Left lobe of liver (tissue), 2 donors: ENCODE data around the gene IFNLR1. TPM values are rescaled to one million over a fixed set of nuclear protein-coding genes. Genes with fewer than 3 reads are reported as not detected.

ENCODE experiments used
- ATAC-seq: fragments of 200-7000 bp; cut with Tn5 transposase; one replicate; pipeline ENCODE4 v1.9.1; 2020; ENCODE audit warnings: mild to moderate bottlenecking, moderate library complexity
- DNase-seq: peaks from one replicate; pipeline ENCODE4 v3.0.0-alpha.2; 2020; ENCODE audit warnings: low spot score
- total RNA-seq: library from RNA; stranded (reverse); gene quantifications from one replicate; pipeline ENCODE4 v1.2.1, GENCODE V29; 2021
- donor health status: DM: no; HTN: no; CAD: no; lungs with moderate emphysema.
- donor health status: DM: no; HTN: yes; CAD: no.

IFNLR1 gene
- total RNA-seq, 1 donor from 2014 or later, result 4.5 TPM

DNA sequence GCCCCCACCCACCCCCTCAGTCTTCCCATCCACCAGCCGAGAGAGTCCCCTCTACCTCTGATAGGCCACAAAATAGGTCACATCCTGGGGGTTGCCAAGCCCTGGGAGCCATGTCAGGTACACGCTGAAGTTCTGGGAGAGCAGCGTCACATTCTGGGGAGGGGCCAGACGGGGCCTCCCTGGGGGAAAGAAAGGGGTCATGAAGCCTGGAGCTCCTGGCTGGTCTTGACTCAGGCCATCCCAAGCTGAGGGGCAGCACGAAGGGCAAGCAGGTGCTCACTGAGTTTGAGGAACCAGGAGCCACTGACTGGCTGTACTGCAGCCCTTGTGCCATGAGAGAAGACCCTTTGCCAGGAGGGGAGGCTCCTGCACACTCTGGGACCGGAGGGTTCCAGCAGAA is 6.4 kb downstream of the IFNLR1 start:
- ATAC-seq, result no peak
- DNase-seq, result no peak

GRCh38 chr1:24179251-24179840 is 7.7 kb downstream of the IFNLR1 start:
- DNase-seq (no peak), ATAC-seq (peak; percentile 8)

DNA sequence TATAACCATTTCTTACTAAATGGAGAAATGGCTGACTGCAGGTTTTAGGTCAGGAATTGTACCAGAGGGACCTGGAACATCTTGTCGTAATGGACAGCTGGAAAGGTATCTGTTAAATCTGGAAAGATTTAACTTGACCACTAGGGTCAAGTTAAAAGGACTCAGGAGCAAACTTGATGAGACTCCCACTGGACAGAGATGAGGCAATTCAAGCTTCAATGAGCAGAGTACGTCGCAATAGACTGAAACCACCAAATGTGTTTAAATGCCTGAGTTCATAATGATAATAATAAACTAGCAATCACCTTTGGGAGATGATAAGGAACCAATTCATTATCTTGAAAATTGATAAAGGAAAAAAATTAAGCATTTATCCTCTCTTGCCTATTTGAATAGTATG is 8.7 kb downstream of the IFNLR1 start:
- DNase-seq (no peak), ATAC-seq (no peak)

GRCh38 chr1:24177161-24177560 is 9.9 kb downstream of the IFNLR1 start:
- ATAC-seq (no peak), DNase-seq (no peak)

GRCh38 chr1:24175033-24175755 is 11.9 kb downstream of the IFNLR1 start:
- DNase-seq, result no peak
- ATAC-seq, result no peak

- ATAC-seq (no peak), DNase-seq (no peak)
Observed at GRCh38 chr1:24173638-24174575, 13.2 kb downstream of the IFNLR1 start.

- DNase-seq (no peak), ATAC-seq (no peak)
Observed at GRCh38 chr1:24172598-24172997, 14.5 kb downstream of the IFNLR1 start.

DNA sequence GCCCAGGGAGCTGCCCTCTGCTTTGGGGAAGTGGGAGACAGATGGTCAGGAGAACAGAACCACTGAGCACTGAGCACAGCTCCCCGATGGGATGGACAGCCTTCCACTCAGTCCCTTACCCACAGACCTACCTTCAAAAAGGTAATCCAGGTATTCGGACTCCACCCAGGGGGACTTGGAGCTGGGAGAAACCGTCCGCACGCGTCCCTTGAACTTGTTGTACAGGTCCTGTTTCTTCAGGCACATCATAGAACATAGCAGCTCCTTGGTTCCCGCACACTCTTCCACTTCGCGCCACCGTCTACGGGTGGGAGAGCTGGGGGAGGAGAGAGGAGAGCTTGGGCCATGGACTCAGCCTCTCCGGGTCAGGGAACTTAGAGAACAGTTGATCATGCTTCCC is 17.8 kb downstream of the IFNLR1 start:
- no peak for DNase-seq
- ATAC-seq, result no peak

GRCh38 chr1:24168245-24168644 is 18.8 kb downstream of the IFNLR1 start:
- no peak for ATAC-seq

DNA sequence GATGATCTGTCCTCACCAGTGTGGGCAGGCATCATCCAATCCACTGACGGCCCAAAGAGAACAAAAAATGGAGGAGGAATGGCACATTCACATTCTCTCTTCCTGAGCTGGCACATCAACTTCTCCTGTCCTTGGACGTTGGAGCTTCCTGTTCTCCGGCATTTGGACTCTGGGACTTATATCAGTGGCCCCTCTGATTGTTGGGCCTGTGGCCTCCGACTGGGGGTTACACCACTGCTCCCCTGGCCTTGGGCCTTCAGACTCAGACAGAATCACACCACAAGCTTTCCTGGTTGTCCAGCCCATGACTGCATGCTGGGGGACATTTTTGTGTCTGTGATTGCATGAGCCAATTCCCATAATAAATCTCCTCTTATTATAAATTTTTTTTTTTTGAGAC is 20.1 kb downstream of the IFNLR1 start:
- DNase-seq (no peak), ATAC-seq (no peak)

More at GRCh38 chr1:24168245-24168644, 18.8 kb downstream of the IFNLR1 start:
- DNase-seq, result no peak

- ATAC-seq, result peak; percentile 40
- no peak for DNase-seq
Observed at GRCh38 chr1:24165500-24165899, 21.6 kb downstream of the IFNLR1 start.

DNA sequence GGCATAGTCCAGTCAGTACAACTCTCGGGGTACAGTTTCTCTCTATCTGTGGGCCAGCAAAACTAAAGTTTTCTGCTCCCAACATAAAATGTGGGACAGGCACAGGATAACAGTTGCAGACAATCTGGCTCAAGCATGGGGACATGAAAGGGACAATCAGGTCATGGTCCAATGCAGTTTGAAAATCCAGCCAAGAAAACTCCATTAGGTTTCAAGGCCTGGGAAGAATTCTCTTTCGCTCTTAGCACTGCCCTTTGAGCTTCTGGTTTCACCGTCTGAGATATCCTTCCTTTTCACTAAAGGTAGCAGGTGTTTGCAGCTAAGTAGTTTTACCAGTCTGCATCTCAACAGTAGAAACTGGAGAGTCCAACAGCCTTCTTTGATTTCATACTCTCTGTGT is 23.1 kb downstream of the IFNLR1 start:
- DNase-seq (no peak), ATAC-seq (peak; percentile 81)

- no peak for ATAC-seq
- DNase-seq, result no peak
Observed at GRCh38 chr1:24162201-24162600, 24.9 kb downstream of the IFNLR1 start.

- DNase-seq (no peak), ATAC-seq (no peak)
Observed at GRCh38 chr1:24161270-24161669, 25.8 kb downstream of the IFNLR1 start.

DNA sequence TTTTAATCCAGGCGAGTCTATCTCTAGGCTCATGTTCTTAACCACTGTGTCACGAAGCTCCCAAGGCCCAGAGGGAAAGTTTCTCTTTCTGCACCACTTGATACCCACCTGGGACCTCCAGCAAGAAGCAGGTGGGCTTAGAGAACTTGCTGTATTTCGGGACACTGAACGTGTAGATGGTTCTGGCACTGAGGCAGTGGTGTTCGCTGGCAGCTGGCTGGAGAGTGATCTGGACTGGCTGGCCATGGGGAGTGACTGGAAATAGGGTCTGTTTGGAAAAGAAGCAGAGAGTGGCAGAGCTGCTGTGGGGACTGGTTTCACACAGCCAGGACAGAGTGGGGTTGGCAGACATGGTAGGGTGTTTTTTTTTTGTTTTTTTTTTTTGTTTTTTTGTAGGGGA is 27.7 kb downstream of the IFNLR1 start:
- no peak for ATAC-seq
- no peak for DNase-seq

- DNase-seq, result no peak
- ATAC-seq, result no peak
Observed at GRCh38 chr1:24157918-24158481, 29.1 kb downstream of the IFNLR1 start.

GRCh38 chr1:24156542-24157260 is 30.4 kb downstream of the IFNLR1 start:
- no peak for DNase-seq
- no peak for ATAC-seq

GRCh38 chr1:24155011-24155782 is 31.9 kb downstream of the IFNLR1 start:
- ATAC-seq, result peak; percentile 43
- peak; percentile 47 for DNase-seq

DNA sequence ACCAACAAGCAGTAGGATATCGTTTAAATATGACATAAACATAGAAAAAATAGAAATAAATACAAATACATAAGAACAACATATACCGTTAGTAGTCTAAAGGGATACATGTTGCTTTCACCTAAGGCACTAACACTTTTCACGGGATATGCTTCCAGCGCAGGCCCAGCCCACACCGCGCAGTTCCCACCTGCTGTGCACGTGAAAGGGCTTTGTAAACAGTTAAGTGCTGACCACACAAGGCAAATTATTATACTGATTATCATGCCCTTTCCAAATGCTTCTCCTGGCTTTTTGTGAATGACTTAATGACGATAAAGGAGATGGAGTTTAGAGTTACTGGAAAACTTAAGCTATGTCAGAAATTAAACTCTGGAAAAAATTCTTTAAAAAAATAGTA is 32.9 kb downstream of the IFNLR1 start:
- DNase-seq (no peak), ATAC-seq (no peak)
